ENCODE results near the gene ABCB11. TPM values are rescaled to one million over a fixed set of nuclear protein-coding genes. Genes with fewer than 3 reads are reported as not detected.

Gene ABCB11
- total RNA-seq, 1 experiment from 2014 or later: 0.03 TPM

DNA sequence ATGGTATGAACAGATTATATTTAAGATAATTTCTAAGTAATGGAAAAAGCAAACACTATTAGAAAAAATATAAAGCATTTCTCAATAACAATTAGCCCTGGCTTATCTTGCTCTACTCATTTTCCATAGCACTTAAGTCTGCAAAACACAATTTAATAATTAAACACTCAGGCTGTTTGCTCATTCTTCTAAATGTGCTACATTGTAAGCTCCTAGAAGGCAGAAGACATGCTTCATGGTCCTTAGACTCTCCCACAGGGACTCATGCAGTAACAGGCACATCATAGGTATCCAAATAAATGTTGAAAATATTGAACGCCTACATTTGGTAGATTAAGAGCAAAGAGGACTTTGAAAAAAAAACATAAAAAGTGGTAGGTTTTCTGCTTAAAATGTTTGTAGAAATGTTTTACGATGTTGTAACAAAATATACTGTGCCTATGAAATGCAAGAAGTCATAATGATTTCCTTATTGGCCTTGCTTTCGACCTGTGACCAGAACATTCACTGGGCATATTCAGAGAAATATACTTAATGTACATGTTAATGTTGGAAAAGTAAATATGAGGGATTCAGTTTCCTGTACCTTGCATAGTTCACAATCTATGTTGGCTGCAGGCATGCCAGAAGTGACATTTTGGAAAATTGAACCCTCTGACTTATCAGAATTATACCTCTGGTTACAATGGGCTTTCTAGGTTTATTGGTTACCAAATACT is 102.9 kb downstream of the ABCB11 start:
- in situ Hi-C loops (cut with HindIII; ENCODE audit: low pct_unique_long_range_greater_than_20kb, low sequenced_read_pairs): no loop called here
- DNase-seq (ENCODE audit: low read depth, low spot score): no peak

DNA sequence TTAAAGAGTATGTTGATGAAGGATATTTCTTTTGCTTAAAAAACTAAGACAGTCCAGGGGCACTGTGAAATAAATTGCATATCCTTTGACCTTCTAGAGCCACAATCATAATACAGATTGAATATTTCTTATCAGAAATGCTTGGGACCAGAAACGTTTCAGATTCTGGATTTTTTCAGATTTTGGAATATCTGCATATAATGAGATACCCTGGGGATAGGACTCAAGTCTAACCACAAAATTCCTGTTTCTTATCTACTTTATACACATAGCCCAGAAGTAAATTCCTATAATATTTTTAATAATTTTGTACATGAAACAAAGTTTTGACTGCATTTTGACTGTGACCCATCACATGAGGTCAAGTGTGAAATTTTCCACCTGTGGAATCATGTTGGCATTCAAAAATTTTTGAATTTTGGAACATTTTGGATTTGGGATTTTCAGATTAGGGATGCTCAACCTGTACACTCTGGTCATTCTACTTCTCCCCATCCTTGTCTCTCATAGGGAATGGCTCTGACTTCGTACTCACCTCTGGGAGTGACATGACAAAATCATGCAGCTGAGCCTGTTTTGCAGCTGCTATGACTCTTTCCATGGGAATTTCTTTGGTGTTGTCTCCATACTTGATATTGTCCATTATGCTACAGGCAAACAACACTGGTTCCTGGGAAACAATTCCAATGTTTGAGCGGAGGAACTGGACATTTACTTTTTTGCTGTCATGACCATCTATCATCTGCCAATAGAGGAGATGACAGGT is 104.3 kb downstream of the ABCB11 start:
- DNase-seq (ENCODE audit: low read depth, low spot score): no peak
- in situ Hi-C loops (cut with HindIII; ENCODE audit: low pct_unique_long_range_greater_than_20kb, low sequenced_read_pairs): no loop called here

DNA sequence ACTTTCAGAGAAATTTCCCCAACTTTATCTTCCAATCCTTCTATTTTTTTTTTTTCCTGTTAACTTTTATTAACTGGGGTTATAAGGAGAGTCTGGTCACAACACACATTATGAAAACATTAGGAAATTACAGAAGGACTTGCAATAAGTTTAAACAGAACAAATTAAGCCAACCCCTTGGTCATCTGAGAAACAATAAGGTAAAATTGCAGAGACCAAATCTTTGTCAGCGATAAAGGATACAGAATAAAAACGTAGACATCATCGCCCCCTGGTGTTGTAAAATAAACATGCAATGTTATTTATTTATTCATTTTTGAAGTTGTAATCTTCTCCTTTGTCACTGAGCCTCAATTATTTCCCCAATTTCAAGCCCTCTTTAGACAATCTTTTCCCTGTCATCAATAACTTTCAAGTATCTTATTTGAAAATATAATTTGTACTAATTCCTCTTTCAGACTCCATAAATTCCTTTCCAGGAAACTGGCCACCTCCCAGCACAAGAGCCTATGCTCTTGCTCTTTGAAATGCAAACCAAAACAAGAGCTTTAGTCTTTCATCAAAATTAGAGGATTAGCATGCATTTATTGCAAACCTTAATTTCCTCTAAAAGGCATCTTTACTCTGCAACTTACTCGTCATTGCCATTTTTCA is 110.5 kb downstream of the ABCB11 start:
- DNase-seq (ENCODE audit: low read depth, low spot score): peak; percentile 54
- in situ Hi-C loops (cut with HindIII; ENCODE audit: low pct_unique_long_range_greater_than_20kb, low sequenced_read_pairs): no loop called here

DNA sequence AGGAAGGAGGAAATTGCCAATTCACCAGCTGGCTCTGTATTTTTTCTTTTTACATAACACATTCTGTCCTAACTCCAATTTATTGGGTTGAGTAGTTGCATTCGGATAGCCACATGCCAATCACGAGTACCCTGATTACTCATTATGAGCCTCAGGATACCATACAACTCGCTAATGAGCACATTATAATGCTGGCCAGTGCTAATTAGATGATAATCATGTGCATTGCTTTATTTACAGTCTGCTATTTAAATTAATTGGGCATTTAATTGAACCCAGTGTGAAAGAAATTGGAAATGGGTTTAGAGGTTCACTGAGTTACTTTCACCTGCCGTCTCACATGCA is 114.8 kb downstream of the ABCB11 start:
- DNase-seq (ENCODE audit: low read depth, low spot score): no peak
- in situ Hi-C loops (cut with HindIII; ENCODE audit: low pct_unique_long_range_greater_than_20kb, low sequenced_read_pairs): no loop called here

DNA sequence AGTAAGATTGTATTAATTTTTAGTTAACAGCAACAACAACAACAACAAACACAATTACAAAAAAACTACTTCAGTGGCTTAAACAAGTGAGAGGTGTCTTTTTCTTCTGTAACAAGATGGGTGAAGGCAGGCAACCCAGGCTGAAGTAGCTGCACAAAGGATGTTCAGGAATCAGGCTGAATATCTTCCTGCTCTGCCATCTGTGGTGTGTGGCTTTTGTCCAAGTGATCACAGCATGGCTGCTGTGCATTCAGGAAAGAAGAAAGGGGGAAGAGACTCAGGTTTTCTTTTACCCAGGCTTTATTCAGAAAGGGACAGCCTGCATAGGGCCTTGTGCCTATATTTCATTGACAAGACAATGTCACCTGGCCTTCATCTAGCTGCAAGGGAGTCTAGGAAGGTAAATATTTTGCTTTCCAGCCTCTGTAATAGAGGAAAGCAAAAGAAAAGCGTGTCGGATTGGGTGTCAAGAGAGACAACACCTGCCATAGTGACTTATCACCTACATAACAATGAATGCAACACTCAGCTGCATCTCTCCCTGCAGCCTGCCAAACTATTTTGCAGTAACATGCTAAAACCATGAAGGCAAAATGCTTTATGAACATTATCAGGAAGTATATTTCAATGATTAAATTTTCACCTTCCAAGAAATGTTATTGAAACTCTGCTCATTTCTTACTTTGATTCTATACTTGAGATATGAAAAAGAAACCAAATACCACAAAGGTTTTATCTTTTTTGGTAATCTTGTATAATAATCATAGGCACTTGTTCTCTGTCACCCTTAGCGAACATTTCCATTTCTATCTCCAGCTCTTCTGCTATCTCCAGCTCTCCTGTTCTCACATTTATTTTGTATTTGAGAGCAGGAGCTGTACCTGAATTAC is 115.4 kb downstream of the ABCB11 start:
- DNase-seq (ENCODE audit: low read depth, low spot score): no peak

DNA sequence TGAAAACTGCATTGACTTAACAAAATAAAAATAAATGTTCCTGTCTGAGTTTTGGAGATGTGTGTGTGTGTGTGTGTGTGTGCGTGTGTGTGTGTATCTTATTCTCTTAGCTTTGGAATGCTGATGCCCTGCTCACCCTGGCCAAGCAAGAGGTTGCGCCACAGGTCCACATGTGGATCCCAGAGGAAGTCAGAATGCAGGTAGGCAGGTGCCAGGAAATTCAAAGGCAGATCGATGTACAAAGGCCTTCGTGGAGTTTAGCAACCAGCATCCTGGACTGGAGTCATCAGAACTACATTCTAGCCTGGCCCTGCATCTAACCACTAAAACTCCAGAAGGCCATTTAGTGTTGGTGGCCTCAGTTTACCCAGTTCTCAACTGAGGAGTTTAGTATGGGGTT is 117.6 kb downstream of the ABCB11 start:
- in situ Hi-C loops (cut with HindIII; ENCODE audit: low pct_unique_long_range_greater_than_20kb, low sequenced_read_pairs): no loop called here
- DNase-seq (ENCODE audit: low read depth, low spot score): no peak

More for the DNA sequence above, 115.4 kb downstream of the ABCB11 start:
- in situ Hi-C loops (cut with HindIII; ENCODE audit: low pct_unique_long_range_greater_than_20kb, low sequenced_read_pairs): no loop called here

DNA sequence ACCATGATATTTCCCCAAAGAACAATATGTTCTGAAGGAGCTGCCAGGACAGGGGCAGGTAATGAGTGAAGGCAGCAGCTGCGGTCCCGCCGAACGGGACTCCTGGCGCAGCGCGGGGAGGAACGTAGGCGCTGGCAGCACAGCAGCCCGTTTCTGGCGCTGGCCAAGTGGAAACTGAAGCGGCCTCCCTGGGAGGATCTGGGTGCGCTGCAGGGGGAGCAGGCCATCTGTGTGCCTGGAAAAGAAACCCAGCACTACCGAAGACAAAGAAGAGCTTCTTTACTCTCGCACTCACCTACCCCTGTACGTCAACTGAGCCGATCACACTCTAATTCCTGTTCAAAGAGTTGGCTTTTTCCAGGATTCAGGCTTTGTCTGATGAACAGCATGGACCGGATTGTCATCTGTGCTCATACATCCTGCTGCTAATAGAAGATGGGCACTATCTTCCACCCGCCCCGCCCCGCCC is 118.2 kb downstream of the ABCB11 start:
- no peak for DNase-seq (ENCODE audit: low read depth, low spot score)
- in situ Hi-C loops (cut with HindIII; ENCODE audit: low pct_unique_long_range_greater_than_20kb, low sequenced_read_pairs): no loop called here

DNA sequence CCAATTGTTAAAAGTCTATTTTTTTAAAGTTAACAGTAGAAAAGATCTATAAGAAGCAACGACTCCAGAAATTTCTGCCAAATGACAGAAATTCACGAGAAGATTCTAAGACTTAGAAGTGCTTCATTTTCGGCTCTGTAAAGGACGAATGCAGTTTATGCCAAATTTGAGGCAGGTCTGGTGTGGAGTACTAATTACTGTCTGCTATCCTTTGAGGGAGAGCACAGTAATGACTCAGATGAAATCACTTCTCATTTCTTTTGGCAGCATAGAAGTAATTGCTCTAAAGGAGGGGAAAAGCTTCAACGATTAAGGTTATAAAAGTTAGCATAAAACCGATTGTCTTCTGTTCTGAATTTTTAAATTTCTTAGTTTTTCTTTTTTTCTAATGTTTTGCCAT is 118.7 kb downstream of the ABCB11 start:
- no peak for DNase-seq (ENCODE audit: low read depth, low spot score)
- in situ Hi-C loops (cut with HindIII; ENCODE audit: low pct_unique_long_range_greater_than_20kb, low sequenced_read_pairs): no loop called here

DNA sequence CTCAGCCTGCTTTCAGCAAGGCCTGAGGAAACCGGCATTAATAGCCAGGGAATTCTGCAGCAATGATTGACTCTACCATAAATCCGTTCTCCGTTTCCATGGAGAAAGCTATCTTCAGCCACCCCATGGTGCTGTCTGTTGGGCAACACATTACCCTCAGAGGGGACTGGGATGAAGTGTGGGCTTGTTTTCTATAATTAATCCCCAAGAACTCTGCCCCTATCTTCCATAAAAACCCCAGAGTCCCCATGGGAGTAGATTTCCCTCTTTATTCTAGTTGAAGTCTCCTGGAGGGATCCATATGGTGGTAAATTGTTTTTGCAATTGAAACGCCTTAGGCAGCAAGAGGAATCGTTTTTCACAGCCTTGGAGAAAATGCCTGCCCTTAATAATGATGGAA is 120.8 kb downstream of the ABCB11 start:
- in situ Hi-C loops (cut with HindIII; ENCODE audit: low pct_unique_long_range_greater_than_20kb, low sequenced_read_pairs): no loop called here
- DNase-seq (ENCODE audit: low read depth, low spot score): no peak

DNA sequence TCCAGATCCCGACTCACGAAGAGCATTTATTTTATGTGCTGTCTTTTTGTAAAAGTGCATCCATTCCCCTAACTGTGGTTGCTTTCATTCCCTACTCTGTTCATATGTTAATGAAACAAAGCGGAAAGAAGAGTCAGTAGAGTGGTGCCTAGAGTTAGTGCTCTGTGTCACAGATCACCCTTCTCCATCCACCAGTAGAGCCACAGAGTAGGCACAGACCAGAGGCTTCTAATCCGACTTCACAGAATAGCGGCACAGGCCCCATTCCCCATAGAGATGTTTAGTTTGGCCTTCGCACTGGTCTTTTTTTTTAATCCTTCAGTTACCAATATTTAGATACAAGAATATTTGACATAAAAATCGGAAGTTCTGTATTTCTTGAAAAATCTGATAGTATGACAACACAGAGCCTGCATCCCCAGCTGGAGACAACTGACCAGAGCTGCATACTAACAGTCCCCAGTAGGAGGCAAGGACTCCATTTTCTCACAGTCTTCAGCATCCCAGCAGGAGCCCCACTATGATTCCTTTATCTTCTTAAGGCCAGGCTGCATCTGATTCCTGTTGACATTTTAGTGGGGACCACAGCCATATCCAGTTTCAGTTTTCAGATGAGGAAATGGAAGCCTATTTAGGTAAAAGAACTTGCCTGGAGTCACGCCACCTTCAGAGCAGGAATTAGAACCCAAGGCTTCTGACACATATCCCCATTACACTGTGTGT is 123.0 kb downstream of the ABCB11 start:
- in situ Hi-C loops (cut with HindIII; ENCODE audit: low pct_unique_long_range_greater_than_20kb, low sequenced_read_pairs): no loop called here
- no peak for DNase-seq (ENCODE audit: low read depth, low spot score)

DNA sequence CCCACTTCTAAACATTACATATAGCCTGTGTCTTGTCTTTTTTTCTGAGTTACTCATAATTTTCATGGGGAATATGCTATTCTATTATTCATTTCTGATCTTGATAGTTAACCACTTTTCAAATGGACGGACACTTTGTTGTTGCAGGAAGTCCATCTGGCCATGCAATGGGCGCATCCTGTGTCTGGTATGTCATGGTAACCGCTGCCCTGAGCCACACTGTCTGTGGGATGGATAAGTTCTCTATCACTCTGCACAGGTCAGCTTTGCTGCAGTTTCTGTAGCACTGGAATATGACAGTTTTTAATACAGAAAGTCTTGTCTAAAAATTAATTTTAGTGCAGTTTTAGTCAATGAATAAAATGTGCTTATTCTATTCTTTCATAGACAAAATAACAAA is 126.8 kb downstream of the ABCB11 start:
- in situ Hi-C loops (cut with HindIII; ENCODE audit: low pct_unique_long_range_greater_than_20kb, low sequenced_read_pairs): no loop called here

DNA sequence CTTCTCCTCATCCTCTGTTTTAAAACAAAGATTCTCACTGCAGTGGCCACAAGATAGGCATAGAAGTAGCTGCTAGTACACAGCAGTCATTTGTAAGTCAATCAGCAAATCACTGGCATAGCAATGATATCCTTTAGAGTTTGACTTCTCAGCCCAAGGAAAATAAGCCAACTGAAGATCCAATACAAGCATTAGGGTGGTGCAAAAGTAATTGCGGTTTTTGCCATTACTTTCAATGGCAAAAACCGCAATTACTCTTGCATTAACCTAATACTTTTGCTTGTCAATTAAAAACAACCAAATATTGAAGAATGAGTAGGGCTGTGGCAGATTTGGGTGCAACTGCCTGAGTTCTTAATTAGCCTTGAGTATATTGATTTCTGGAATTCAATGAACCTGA is 127.2 kb downstream of the ABCB11 start:
- in situ Hi-C loops (cut with HindIII; ENCODE audit: low pct_unique_long_range_greater_than_20kb, low sequenced_read_pairs): no loop called here
- DNase-seq (ENCODE audit: low read depth, low spot score): no peak

More for the DNA sequence above, 126.8 kb downstream of the ABCB11 start:
- no peak for DNase-seq (ENCODE audit: low read depth, low spot score)

DNA sequence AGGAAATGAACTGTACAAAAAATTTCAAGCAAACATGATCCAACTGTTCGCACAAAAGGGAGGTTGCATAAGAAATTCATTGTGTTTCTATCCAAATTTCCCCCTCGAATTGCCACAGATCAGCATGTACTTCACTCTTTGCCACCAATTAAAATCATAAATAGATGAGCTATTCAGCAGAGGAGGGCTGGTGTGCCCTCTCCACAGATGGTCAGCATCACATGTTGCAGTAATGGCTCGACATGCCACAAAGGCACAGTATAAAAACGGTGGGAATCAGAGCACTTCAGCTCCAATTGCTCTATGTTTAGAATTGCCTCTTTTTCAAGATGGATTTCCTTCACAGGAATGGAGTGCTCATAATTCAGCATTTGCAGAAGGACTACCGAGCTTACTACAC is 130.1 kb downstream of the ABCB11 start, which contains the start of gene G6PC2:
G6PC2 (plus strand) TSS at position 289 of the 400 bp plus-strand sequence; CDS start at position 330, 41 bp downstream.
- in situ Hi-C loops (cut with HindIII; ENCODE audit: low pct_unique_long_range_greater_than_20kb, low sequenced_read_pairs): no loop called here
- DNase-seq (ENCODE audit: low read depth, low spot score): peak; percentile 8

DNA sequence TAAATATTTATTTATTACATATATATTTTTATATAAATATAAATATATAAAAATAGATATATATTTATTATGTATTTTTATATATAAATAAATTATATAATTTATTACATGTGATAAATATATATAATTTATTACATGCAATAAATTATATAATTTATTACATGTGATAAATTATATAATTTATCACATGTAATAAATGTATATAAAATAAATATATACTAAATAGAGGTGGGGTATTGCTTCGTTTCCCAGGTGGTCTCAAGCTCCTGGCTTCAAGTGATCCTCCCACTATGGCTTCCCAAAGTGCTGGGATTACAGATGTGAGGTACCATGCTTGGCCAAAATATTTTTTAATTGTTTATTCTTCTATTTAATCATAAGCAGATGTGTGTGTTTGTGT is 133.7 kb downstream of the ABCB11 start:
- DNase-seq (ENCODE audit: low read depth, low spot score): no peak
- in situ Hi-C loops (cut with HindIII; ENCODE audit: low pct_unique_long_range_greater_than_20kb, low sequenced_read_pairs): no loop called here

DNA sequence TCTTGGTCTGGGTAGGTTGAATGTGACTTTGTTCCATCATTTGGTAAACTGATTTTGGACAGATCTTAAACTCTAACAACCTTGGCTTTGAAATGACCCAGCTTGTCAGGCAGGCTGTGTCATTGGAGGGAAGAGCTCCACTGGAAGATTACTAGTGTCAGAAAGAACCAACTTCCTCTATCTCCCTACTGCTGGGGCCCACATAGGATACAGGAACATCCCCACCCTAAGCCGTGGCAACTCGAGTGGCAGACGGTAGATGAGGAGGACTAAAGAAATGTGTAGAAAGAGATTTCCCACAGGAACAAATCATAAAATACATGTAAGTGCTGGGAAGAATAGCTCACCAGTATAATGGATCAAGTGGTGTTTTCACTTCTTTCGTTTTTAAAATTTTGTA is 134.3 kb downstream of the ABCB11 start:
- in situ Hi-C loops (cut with HindIII; ENCODE audit: low pct_unique_long_range_greater_than_20kb, low sequenced_read_pairs): no loop called here
- DNase-seq (ENCODE audit: low read depth, low spot score): no peak

DNA sequence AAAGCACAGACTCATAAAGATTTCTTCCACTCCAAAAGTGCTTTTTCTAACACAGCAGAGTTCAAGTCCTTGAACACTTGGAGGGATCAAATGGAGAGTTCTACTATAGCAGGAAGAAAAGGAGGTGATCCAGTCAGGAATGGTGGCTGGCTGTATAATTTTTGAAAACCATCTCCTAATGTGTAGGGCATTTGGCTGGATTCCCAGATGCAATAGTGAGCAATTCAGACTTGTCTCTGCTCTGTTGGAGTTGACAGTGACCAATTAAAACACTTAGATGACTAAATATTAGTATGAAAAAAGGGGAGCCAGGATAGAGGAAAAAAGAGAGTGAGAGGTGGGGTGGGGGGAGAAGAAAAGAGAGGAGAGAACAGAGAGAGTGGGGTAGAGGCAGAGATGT is 135.4 kb downstream of the ABCB11 start:
- in situ Hi-C loops (cut with HindIII; ENCODE audit: low pct_unique_long_range_greater_than_20kb, low sequenced_read_pairs): no loop called here
- no peak for DNase-seq (ENCODE audit: low read depth, low spot score)

DNA sequence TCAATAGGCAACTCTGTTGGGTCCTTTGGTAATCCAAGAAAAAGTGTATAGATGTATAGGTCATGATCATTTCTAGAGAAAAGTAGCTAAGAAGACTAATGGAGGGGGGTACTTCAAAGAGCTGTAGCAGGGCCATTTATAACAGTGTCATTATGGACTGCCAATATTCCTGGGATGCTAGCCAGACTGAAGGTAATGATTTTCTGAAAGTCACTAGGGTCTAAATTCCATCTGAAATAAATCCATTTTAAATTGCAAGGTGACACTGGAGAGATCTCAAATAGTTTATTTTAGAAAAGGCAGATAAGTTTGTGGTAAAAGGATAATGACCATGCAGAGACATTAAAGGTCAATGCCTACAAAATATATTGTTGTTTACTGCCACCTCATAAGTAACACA is 136.4 kb downstream of the ABCB11 start:
- no peak for DNase-seq (ENCODE audit: low read depth, low spot score)
- in situ Hi-C loops (cut with HindIII; ENCODE audit: low pct_unique_long_range_greater_than_20kb, low sequenced_read_pairs): no loop called here

Data from SK-MEL-5 (cell line).